ACC112 (cell line): ENCODE results near the gene TNXB.
A peak's percentile ranks its signal among the peaks of the same experiment; 100 is the strongest.
"Not testable (repeated sequence)": the region's sequence is repeated elsewhere in the genome, so short reads cannot be mapped to it uniquely, and the experiment has no call there.

Experiments
- H2AFZ ChIP-seq: fragments of 200-600 bp; sonication (generic); one replicate; pipeline ENCODE4 v1.6.0; 2017; ENCODE audit warnings: antibody characterized with exemption, low read length; ENCODE audit not compliant: unreplicated experiment
- H3K27ac ChIP-seq: fragments of 200-600 bp; sonication (generic); 2 replicates; pipeline ENCODE4 v1.5.1; 2014; ENCODE audit warnings: low read depth, mild to moderate bottlenecking, antibody characterized with exemption, low read length, moderate library complexity
- H3K27me3 ChIP-seq: fragments of 200-600 bp; sonication (generic); 2 replicates; pipeline ENCODE4 v1.6.1; 2014; ENCODE audit warnings: mild to moderate bottlenecking, antibody characterized with exemption, low read length, moderate library complexity, mixed read lengths; ENCODE audit not compliant: insufficient read depth
- H3K36me3 ChIP-seq: fragments of 200-600 bp; sonication (generic); 2 replicates; pipeline ENCODE4 v1.6.1; 2016; ENCODE audit warnings: mild to moderate bottlenecking, antibody characterized with exemption, low read length, moderate library complexity, mixed read lengths; ENCODE audit not compliant: insufficient read depth
- H3K4me1 ChIP-seq: fragments of 200-600 bp; sonication (generic); one replicate; pipeline ENCODE4 v1.6.1; 2016; ENCODE audit warnings: low read length, mixed read lengths; ENCODE audit not compliant: insufficient read depth, unreplicated experiment, control insufficient read depth
- H3K4me3 ChIP-seq: fragments of 200-600 bp; sonication (generic); 2 replicates; pipeline ENCODE4 v1.5.1; 2014; ENCODE audit warnings: mild to moderate bottlenecking, low read depth, low read length
- H3K79me2 ChIP-seq: fragments of 200-600 bp; sonication (generic); one replicate; pipeline ENCODE4 v1.6.0; 2016; ENCODE audit warnings: low read length; ENCODE audit not compliant: control insufficient read depth, unreplicated experiment, insufficient read depth

The TNXB gene

GRCh38 chr6:32047084-32047478 is 62.1 kb downstream of the TNXB start:
- Histone ChIP-seq H3K27me3 (no peaks in the 10 kb centered on the region), H3K4me3 (peak overlapping the region; percentile 63), H2AFZ (no peak overlapping the region), H3K4me1 (peaks cover 28% of the 10 kb centered on the region), H3K79me2 (no peaks in the 10 kb centered on the region), H3K36me3 (no peaks in the 10 kb centered on the region), H3K27ac (peak overlapping the region; percentile 96)

GRCh38 chr6:32046450-32047083 is 62.6 kb downstream of the TNXB start:
- no peaks in the 10 kb centered on the region for H3K79me2 ChIP-seq
- H3K4me1 ChIP-seq = peaks cover 28% of the 10 kb centered on the region
- no peaks in the 10 kb centered on the region for H3K27me3 ChIP-seq
- H3K27ac ChIP-seq = peak overlapping the region; percentile 96
- no peaks in the 10 kb centered on the region for H3K36me3 ChIP-seq
- no peak overlapping the region for H2AFZ ChIP-seq
- H3K4me3 ChIP-seq = peak overlapping the region; percentile 63

- H3K79me2 ChIP-seq = no peaks in the 10 kb centered on the region
- peaks cover 28% of the 10 kb centered on the region for H3K4me1 ChIP-seq
- H3K4me3 ChIP-seq = peak overlapping the region; percentile 63
- no peaks in the 10 kb centered on the region for H3K27me3 ChIP-seq
- no peaks in the 10 kb centered on the region for H3K36me3 ChIP-seq
- no peak overlapping the region for H2AFZ ChIP-seq
- H3K27ac ChIP-seq = peak overlapping the region; percentile 96
These were observed 63.2 kb downstream of the TNXB start for GRCh38 chr6:32045811-32046449.

- not testable (repeated sequence) for H3K27ac ChIP-seq, H3K27me3 ChIP-seq, H3K79me2 ChIP-seq, H2AFZ ChIP-seq, H3K36me3 ChIP-seq, H3K4me3 ChIP-seq
- peaks cover 28% of the 10 kb centered on the region for H3K4me1 ChIP-seq
These were observed 64.2 kb downstream of the TNXB start for GRCh38 chr6:32044916-32045315.

GRCh38 chr6:32043589-32044380 is 65.4 kb downstream of the TNXB start:
- not testable (repeated sequence) for H3K27me3 ChIP-seq, H2AFZ ChIP-seq, H3K27ac ChIP-seq, H3K4me3 ChIP-seq, H3K79me2 ChIP-seq, H3K36me3 ChIP-seq
- H3K4me1 ChIP-seq = peaks cover 28% of the 10 kb centered on the region

- H3K79me2 ChIP-seq, H3K4me3 ChIP-seq, H3K27ac ChIP-seq, H3K27me3 ChIP-seq, H2AFZ ChIP-seq, H3K36me3 ChIP-seq: not testable (repeated sequence)
- H3K4me1 ChIP-seq = peaks cover 16% of the 10 kb centered on the region
These were observed 66.9 kb downstream of the TNXB start for GRCh38 chr6:32042276-32042675.

- H3K4me3 ChIP-seq, H3K36me3 ChIP-seq, H3K4me1 ChIP-seq, H3K79me2 ChIP-seq, H2AFZ ChIP-seq, H3K27ac ChIP-seq, H3K27me3 ChIP-seq: not testable (repeated sequence)
These were observed 67.8 kb downstream of the TNXB start for GRCh38 chr6:32041385-32041784.

- not testable (repeated sequence) for H2AFZ ChIP-seq, H3K4me3 ChIP-seq, H3K36me3 ChIP-seq, H3K4me1 ChIP-seq, H3K79me2 ChIP-seq, H3K27ac ChIP-seq, H3K27me3 ChIP-seq
These were observed 68.2 kb downstream of the TNXB start for GRCh38 chr6:32041050-32041321.

- not testable (repeated sequence) for H3K79me2 ChIP-seq, H3K4me1 ChIP-seq, H3K27ac ChIP-seq, H3K4me3 ChIP-seq, H3K36me3 ChIP-seq, H2AFZ ChIP-seq, H3K27me3 ChIP-seq
These were observed 68.7 kb downstream of the TNXB start for GRCh38 chr6:32040299-32041049.

- H3K27me3 ChIP-seq, H3K27ac ChIP-seq, H3K36me3 ChIP-seq, H2AFZ ChIP-seq, H3K4me1 ChIP-seq, H3K4me3 ChIP-seq, H3K79me2 ChIP-seq: not testable (repeated sequence)
These were observed 69.5 kb downstream of the TNXB start for GRCh38 chr6:32039321-32040274.
